ENCODE measurements around the gene UBA52.
A peak's percentile ranks its signal among the peaks of the same experiment; 100 is the strongest.

The UBA52 gene

DNA sequence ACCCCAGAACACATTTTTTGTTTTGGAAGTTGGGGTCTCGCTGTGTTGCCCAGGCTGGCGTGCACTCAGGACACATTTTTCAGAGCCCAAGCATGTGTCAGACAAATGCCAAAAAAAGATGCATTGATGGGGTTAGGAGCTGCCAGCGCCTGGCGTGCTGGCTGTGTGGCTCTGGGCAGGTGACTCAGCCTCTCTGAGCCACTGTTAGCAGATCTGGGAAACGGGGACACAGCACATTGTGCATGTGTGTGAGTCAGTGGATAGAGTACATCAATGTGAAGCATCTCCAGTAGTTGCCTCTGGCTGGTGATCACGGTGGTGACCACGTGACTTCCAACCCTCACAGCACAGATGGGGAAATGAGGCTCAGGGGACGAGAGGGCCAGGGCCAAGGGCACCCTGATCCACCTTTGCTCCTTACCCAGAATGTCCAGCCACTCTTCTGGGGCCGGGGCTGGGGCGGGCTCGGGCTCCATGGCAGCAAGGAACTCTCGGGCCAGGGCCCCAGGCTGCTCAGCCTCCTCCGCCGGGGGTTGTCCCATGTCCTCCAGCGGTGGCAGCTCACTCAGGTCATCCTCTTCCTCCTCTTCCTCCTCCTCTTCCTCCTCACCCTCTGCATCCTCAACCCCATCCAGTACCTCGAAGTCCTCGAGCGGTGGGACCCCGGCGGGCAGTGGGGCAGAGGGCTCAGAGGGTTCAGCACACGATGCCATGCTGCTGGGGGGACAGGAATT, 30.2 kb upstream of the UBA52 start:
- no peak for DNase-seq
- peak overlapping the region; percentile 89 for H3K4me3 Mint-ChIP-seq
- peak overlapping the region; percentile 93 for H3K27ac Mint-ChIP-seq
- no peaks in the 10 kb centered on the region for H3K9me3 Mint-ChIP-seq
- H3K4me1 Mint-ChIP-seq (ENCODE audit: low read depth) = peaks cover 27% of the 10 kb centered on the region
- H3K36me3 Mint-ChIP-seq (ENCODE audit: low read depth) = peaks cover 56% of the 10 kb centered on the region
- H3K27me3 Mint-ChIP-seq = no peaks in the 10 kb centered on the region

- H3K4me3 Mint-ChIP-seq = peak overlapping the region; percentile 89
- H3K9me3 Mint-ChIP-seq = no peaks in the 10 kb centered on the region
- peaks cover 27% of the 10 kb centered on the region for H3K4me1 Mint-ChIP-seq (ENCODE audit: low read depth)
- H3K27ac Mint-ChIP-seq = peak overlapping the region; percentile 93
- DNase-seq = peak; percentile 48
- no peaks in the 10 kb centered on the region for H3K27me3 Mint-ChIP-seq
- peaks cover 47% of the 10 kb centered on the region for H3K36me3 Mint-ChIP-seq (ENCODE audit: low read depth)
Measured at GRCh38 chr19:18541992-18542940, 29.4 kb upstream of the UBA52 start.

GRCh38 chr19:18542941-18543813, 28.5 kb upstream of the UBA52 start, which contains the start of gene FKBP8:
FKBP8 (minus strand) TSS chr19:18543573; CDS start chr19:18541970, 1,603 bp downstream.
- Mint-ChIP-seq H3K27me3 (no peaks in the 10 kb centered on the region), H3K36me3 (ENCODE audit: low read depth) (peaks cover 38% of the 10 kb centered on the region), H3K27ac (peak within 1 kb of the TSS; percentile 96), H3K4me3 (peak within 1 kb of the TSS; percentile 89), H3K9me3 (no peaks in the 10 kb centered on the region), H3K4me1 (ENCODE audit: low read depth) (peaks cover 27% of the 10 kb centered on the region)
- peak; percentile 96 for DNase-seq

DNA sequence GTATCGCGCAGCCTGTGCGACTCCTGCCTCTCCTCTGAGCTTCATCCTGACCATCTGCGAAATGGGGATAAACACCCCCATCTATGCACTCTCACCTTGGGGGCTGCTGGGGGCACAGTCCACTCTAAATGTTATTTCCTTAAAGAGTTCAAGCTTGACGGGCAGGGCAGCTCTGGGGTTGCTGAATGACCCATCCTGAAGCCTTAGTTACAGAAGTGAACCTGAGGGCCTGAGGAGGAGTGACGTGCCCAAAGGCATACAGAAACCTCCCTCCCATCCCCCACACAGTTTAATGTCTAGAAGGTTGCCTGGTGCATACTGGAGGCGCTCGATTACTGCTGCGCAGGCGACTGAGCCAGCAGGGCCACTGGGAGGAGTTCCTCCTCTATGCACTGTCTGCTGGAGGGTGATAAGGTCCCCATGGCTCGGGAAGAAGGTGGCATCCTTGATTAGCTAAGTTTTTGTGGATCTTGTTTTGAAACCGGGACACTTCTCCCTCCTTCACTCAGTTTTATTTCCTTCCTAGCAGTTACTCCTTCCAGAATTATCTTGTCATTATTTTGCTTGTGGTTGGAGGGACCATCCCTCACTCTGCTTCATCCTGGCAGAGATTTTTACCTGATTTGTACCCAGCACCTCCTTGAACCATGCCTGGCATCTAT, 27.7 kb upstream of the UBA52 start:
- H3K9me3 Mint-ChIP-seq = no peaks in the 10 kb centered on the region
- H3K27me3 Mint-ChIP-seq = no peaks in the 10 kb centered on the region
- peaks cover 27% of the 10 kb centered on the region for H3K4me1 Mint-ChIP-seq (ENCODE audit: low read depth)
- peaks cover 32% of the 10 kb centered on the region for H3K36me3 Mint-ChIP-seq (ENCODE audit: low read depth)
- peak overlapping the region; percentile 85 for H3K4me3 Mint-ChIP-seq
- DNase-seq = peak; percentile 77
- H3K27ac Mint-ChIP-seq = peak overlapping the region; percentile 96

DNA sequence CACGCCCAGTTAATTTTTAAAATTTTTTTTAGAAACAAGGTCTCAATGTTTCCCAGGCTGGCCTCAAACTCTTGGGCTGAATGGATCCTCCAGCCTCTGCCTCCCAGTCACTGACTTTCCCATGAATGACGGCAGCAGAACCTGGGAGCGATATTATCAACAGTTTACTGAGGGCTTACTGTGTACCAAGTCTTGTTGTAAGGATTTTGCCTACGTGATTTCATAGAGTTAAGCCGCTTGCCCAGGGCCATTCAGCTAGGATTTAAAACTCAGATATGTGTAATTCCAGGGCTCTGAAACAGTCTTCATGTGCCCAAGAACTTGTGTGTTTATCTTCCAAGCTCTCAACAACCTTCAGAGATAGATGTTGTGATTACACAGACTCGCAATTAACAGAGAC, 20.0 kb upstream of the UBA52 start:
- H3K36me3 Mint-ChIP-seq (ENCODE audit: low read depth) = no peaks in the 10 kb centered on the region
- H3K27ac Mint-ChIP-seq = no peak overlapping the region
- H3K4me1 Mint-ChIP-seq (ENCODE audit: low read depth) = no peaks in the 10 kb centered on the region
- no peaks in the 10 kb centered on the region for H3K9me3 Mint-ChIP-seq
- H3K27me3 Mint-ChIP-seq = no peaks in the 10 kb centered on the region
- H3K4me3 Mint-ChIP-seq = no peak overlapping the region
- no peak for DNase-seq

DNA sequence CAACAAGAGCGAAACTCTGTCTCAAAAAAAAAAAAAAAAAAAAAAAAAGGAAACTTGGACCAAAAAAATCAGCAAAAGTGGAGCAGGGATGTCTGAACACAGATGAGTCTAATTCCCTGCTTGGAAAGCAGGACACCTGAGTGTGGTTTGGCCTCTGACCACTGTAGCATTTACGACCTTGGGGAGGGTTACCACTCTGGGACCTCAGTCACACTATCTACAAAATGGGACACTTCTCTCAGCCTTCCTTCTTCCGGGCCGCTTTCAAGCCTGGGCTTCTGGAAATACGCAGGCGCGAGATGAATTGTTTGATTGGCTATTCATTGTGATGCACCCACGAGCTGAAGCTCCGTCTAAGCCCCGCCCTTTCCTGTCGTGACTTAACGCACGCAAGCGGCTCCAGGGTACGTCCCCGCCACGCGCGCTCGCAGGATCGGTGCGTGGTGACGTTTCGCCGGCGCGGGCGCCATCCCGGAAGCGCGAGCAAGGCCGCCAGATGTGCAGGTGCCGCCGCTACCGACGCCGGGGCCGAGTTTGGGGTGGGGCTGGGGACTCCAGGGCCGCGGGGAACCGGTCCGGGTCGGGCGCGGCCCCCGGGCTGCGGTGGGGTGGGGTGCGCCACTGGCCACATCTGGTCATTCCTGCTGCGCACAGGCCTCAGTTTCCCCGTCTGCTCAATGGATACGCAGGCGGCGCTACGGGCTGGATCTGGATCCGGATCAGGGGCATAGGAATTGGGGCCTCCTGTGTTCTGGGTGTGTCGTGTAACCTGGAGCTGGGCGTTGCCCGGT, 14.1 kb upstream of the UBA52 start, which contains the start of gene KXD1:
Gene KXD1 (plus strand): TSS at position 460 of the 791 bp plus-strand sequence. CDS start 4,187 bp downstream, outside the sequence.
- Mint-ChIP-seq H3K27me3 (no peaks in the 10 kb centered on the region), H3K27ac (peak within 1 kb of the TSS; percentile 97), H3K4me3 (peak within 1 kb of the TSS; percentile 85), H3K9me3 (no peaks in the 10 kb centered on the region), H3K4me1 (ENCODE audit: low read depth) (peaks cover 22% of the 10 kb centered on the region), H3K36me3 (ENCODE audit: low read depth) (peaks cover 40% of the 10 kb centered on the region)
- DNase-seq = peak; percentile 95

GRCh38 chr19:18558202-18558555, 13.5 kb upstream of the UBA52 start:
- Mint-ChIP-seq H3K4me3 (peak overlapping the region; percentile 85), H3K27me3 (no peaks in the 10 kb centered on the region), H3K36me3 (ENCODE audit: low read depth) (peaks cover 46% of the 10 kb centered on the region), H3K9me3 (no peaks in the 10 kb centered on the region), H3K4me1 (ENCODE audit: low read depth) (peaks cover 22% of the 10 kb centered on the region), H3K27ac (peak overlapping the region; percentile 97)
- no peak for DNase-seq

DNA sequence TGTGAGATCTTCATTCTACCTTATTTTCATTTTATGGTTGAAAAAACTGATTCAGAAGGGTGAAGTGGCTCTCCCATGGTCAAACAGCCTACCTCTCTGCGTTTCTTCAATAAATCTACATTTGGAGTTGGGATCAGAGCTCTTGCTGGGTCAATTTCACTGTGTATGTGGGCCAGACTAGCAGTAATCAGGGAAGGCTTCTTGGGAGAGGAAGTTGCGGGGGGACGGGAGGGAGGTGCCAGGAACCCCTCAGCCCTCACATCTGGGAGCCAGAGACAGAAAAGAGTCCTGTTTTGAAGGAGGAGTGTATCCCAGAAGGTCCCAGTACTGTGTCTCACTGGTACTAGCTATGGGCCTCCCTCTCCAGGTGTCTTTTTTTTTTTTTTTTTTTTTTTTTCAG, 13.1 kb upstream of the UBA52 start:
- DNase-seq = no peak
- Mint-ChIP-seq H3K9me3 (no peaks in the 10 kb centered on the region), H3K27me3 (no peaks in the 10 kb centered on the region), H3K36me3 (ENCODE audit: low read depth) (peaks cover 50% of the 10 kb centered on the region), H3K4me1 (ENCODE audit: low read depth) (peaks cover 22% of the 10 kb centered on the region), H3K4me3 (peak overlapping the region; percentile 85), H3K27ac (peak overlapping the region; percentile 97)

DNA sequence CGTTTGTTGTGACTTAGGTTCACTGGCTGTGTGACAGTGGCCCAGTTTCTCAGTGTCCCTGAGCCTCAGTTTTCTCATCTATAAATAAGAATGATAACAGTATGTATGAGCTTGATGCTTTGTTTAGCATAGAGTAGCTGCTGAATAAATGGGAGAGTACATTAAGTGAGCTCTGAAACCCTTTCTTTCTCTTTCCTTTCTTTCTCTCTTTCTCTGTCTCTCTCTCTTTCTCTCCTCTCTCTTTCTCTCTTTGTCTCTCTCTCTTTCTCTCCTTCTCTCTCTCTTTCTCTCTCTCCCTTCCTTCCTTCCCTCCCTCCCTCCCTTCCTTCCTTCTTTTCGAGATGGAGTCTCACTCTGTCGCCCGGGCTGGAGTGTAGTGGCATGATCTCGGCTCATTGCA, 12.0 kb upstream of the UBA52 start:
- Mint-ChIP-seq H3K36me3 (ENCODE audit: low read depth) (peaks cover 61% of the 10 kb centered on the region), H3K27me3 (no peaks in the 10 kb centered on the region), H3K9me3 (no peaks in the 10 kb centered on the region), H3K4me1 (ENCODE audit: low read depth) (peaks cover 22% of the 10 kb centered on the region), H3K27ac (peak overlapping the region; percentile 97), H3K4me3 (peak overlapping the region; percentile 85)
- DNase-seq = no peak

DNA sequence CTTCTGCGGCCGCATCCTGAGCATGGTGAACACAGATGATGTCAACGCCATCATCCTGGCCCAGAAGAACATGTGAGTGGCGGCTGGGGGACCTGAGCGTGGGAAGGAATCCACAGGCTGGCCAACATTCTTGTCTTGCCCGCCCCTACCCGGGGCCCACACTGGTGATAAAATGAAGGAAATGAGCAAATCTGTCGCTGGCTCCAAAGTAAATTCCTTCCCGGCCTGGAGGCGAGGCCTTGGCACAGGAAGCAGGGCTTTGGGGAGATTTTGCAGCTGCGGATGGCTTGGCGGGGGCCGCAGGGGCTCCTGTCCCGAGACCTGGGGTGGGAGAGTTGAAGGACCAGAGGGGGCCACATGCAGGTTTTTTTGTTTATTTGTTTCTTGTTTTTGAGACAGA, 9.6 kb upstream of the UBA52 start:
- no peak for DNase-seq
- Mint-ChIP-seq H3K4me1 (ENCODE audit: low read depth) (peaks cover 22% of the 10 kb centered on the region), H3K36me3 (ENCODE audit: low read depth) (peaks cover 82% of the 10 kb centered on the region), H3K9me3 (no peaks in the 10 kb centered on the region), H3K4me3 (no peak overlapping the region), H3K27ac (peak overlapping the region; percentile 56), H3K27me3 (no peaks in the 10 kb centered on the region)

- Mint-ChIP-seq H3K36me3 (ENCODE audit: low read depth) (peaks cover 88% of the 10 kb centered on the region), H3K9me3 (no peaks in the 10 kb centered on the region), H3K27ac (no peak overlapping the region), H3K4me3 (no peak overlapping the region), H3K27me3 (no peaks in the 10 kb centered on the region), H3K4me1 (ENCODE audit: low read depth) (peaks cover 4% of the 10 kb centered on the region)
- DNase-seq = no peak
Measured at GRCh38 chr19:18566953-18567352, 4.7 kb upstream of the UBA52 start.

DNA sequence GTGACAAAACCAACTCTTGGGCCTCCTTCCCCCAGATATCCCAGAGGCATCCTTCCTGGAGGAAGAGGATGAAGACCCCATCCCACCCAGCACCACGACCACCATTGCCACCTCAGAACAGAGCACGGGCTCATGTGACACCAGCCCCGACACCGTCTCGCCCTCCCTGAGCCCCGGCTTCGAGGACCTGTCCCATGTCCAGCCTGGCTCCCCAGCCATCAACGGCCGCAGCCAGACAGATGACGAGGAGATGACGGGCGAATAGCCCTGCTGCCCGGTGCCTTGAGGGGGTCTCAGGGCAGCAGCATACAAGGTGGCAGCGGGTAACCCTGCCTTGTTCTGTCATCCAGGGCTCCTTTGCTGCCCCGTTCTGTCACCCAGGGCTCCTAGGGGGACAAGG, 3.3 kb upstream of the UBA52 start:
- Mint-ChIP-seq H3K4me1 (ENCODE audit: low read depth) (peaks cover 14% of the 10 kb centered on the region), H3K9me3 (no peaks in the 10 kb centered on the region), H3K27ac (no peak overlapping the region), H3K36me3 (ENCODE audit: low read depth) (peaks cover 88% of the 10 kb centered on the region), H3K27me3 (no peaks in the 10 kb centered on the region), H3K4me3 (no peak overlapping the region)
- no peak for DNase-seq

- Mint-ChIP-seq H3K27me3 (no peaks in the 10 kb centered on the region), H3K4me3 (peak overlapping the region; percentile 94), H3K9me3 (no peaks in the 10 kb centered on the region), H3K27ac (peak overlapping the region; percentile 97), H3K36me3 (ENCODE audit: low read depth) (peaks cover 80% of the 10 kb centered on the region), H3K4me1 (ENCODE audit: low read depth) (peaks cover 42% of the 10 kb centered on the region)
- no peak for DNase-seq
Measured at GRCh38 chr19:18574691-18575291, 3.1 kb downstream of the UBA52 start.
